HepG2 (cell line): ENCODE measurements around the gene PIANP. TPM values are rescaled to one million over a fixed set of nuclear protein-coding genes. Genes with fewer than 3 reads are reported as not detected.

Experiments used
- EP300 ChIP-seq, 3 experiments: sonication (generic) in 1 of 3; formaldehyde crosslinking in 1 of 3; IDR thresholded peaks; 2 replicates each; pipeline versions ENCODE4 v1.5.1 to v1.6.1; 2011 to 2020; ENCODE audit warnings: low read depth in 2 of 3, low read length in 2 of 3, borderline replicate concordance in 1 of 3, improper control_type of control experiment in 1 of 3, mild to moderate bottlenecking in 1 of 3, missing genetic modification reagents in 1 of 3, moderate library complexity in 1 of 3
- ERF ChIP-seq: IDR thresholded peaks from 2 replicates; pipeline ENCODE4 v1.6.1; 2018; ENCODE audit warnings: missing biosample characterization, missing genetic modification reagents
- GLI4 ChIP-seq: sonication (generic); formaldehyde crosslinking; IDR thresholded peaks from 2 replicates; pipeline ENCODE4 v1.5.1; 2020; ENCODE audit warnings: missing genetic modification reagents, mild to moderate bottlenecking, moderate library complexity, borderline replicate concordance
- IRF9 ChIP-seq: sonication (generic); formaldehyde crosslinking; IDR thresholded peaks from 2 replicates; pipeline ENCODE4 v1.8.0; 2022; ENCODE audit warnings: missing genetic modification reagents, mild to moderate bottlenecking, borderline replicate concordance
- MZF1 ChIP-seq: sonication (generic); formaldehyde crosslinking; IDR thresholded peaks from 2 replicates; pipeline ENCODE4 v1.8.1; 2023; ENCODE audit warnings: mild to moderate bottlenecking, missing genetic modification reagents, borderline replicate concordance
- NFRKB ChIP-seq: fragments of 450-650 bp; IDR thresholded peaks from 2 replicates; pipeline ENCODE4 v1.6.1; 2017
- NONO ChIP-seq, 2 experiments: fragments of 450-650 bp in 1 of 2; sonication (generic) in 1 of 2; formaldehyde crosslinking in 1 of 2; IDR thresholded peaks in 1 of 2; conservative IDR thresholded peaks in 1 of 2; 2 replicates each; pipeline versions ENCODE4 v1.6.1 to v1.8.0; 2017 to 2022; ENCODE audit warnings: mild to moderate bottlenecking in 1 of 2, missing genetic modification reagents in 1 of 2, moderate library complexity in 1 of 2
- TAF1 ChIP-seq: sonication (generic); formaldehyde crosslinking; IDR thresholded peaks from 2 replicates; pipeline ENCODE4 v1.4.0; 2020; ENCODE audit warnings: missing genetic modification reagents
- YY1 ChIP-seq: IDR thresholded peaks from 2 replicates; pipeline ENCODE4 v1.6.1; 2011; ENCODE audit warnings: low read length, low read depth, moderate library complexity, mild to moderate bottlenecking; ENCODE audit not compliant: insufficient read depth, insufficient replicate concordance
- ZGPAT ChIP-seq: IDR thresholded peaks from 2 replicates; pipeline ENCODE4 v1.6.1; 2016; ENCODE audit warnings: mild to moderate bottlenecking
- ZNF136 ChIP-seq: sonication (generic); formaldehyde crosslinking; IDR thresholded peaks from 2 replicates; pipeline ENCODE4 v1.8.1; 2022; ENCODE audit warnings: low read depth, mild to moderate bottlenecking, moderate library complexity, missing genetic modification reagents
- ZNF597 ChIP-seq: sonication (generic); formaldehyde crosslinking; IDR thresholded peaks from 2 replicates; pipeline ENCODE4 v1.5.0; 2020; ENCODE audit warnings: missing genetic modification reagents
- ZNF749 ChIP-seq: sonication (generic); formaldehyde crosslinking; IDR thresholded peaks from 2 replicates; pipeline ENCODE4 v1.8.0; 2022; ENCODE audit warnings: mild to moderate bottlenecking, missing genetic modification reagents, moderate library complexity, borderline replicate concordance
- ZNF790 ChIP-seq: sonication (generic); formaldehyde crosslinking; IDR thresholded peaks from 2 replicates; pipeline ENCODE4 v1.8.0; 2022; ENCODE audit warnings: missing genetic modification reagents, mild to moderate bottlenecking, borderline replicate concordance
- polyA plus RNA-seq, 8 experiments: library from polyadenylated mRNA; depleted of rRNA in 3 of 8; stranded (reverse) in 7 of 8; unstranded in 1 of 8; fragments of >200 nt; fragmentation: Illumina TruSeq in 4 of 8; extraction: Trizol in 4 of 8; gene quantifications; 2 replicates each; pipeline versions ENCODE4 v1.2.1 to v1.2.3, GENCODE V29; 2011 to 2016; ENCODE audit warnings: low read depth in 4 of 8, missing spikeins in 1 of 8, mixed read lengths in 1 of 8; ENCODE audit not compliant: insufficient read depth in 1 of 8
- total RNA-seq, 5 experiments: library from RNA; depleted of rRNA; stranded (reverse); fragments of >200 nt; fragmentation: Illumina TruSeq; extraction: Trizol; gene quantifications; 2 replicates each; pipeline ENCODE4 v1.2.3, GENCODE V29; 2016; ENCODE audit warnings: low read depth in 1 of 5
- TF ChIP-seq, protein P1 (sequence below): sonication (generic); formaldehyde crosslinking; IDR thresholded peaks from 2 replicates; pipeline ENCODE4 v1.9.0; 2021; ENCODE audit warnings: missing genetic modification reagents, mild to moderate bottlenecking, borderline replicate concordance
- TF ChIP-seq, protein P2 (sequence below): sonication (generic); formaldehyde crosslinking; IDR thresholded peaks from 2 replicates; pipeline ENCODE4 v1.4.0; 2020; ENCODE audit warnings: missing genetic modification reagents, mild to moderate bottlenecking, borderline replicate concordance
- TF ChIP-seq, protein P3 (sequence below): sonication (generic); formaldehyde crosslinking; IDR thresholded peaks from 2 replicates; pipeline ENCODE4 v1.5.0; 2020; ENCODE audit warnings: mild to moderate bottlenecking, missing genetic modification reagents, borderline replicate concordance

Gene PIANP
- total and polyA plus RNA-seq, 2 of the 13 experiments (the other 11 are each of a cell fraction or from before 2014, with no cell fraction given): not detected

- TF ChIP-seq ZNF749 (CRISPR knock-in tag) (no peak), EP300 (IDR thresholded peaks at IDR 0.05; ENCODE audit: low read depth in 2 of 2, low read length in 2 of 2) (peak in 1 of 2 experiments; percentile 39; a peak in 2 of 4 replicates), EP300 (CRISPR knock-in tag; IDR thresholded peaks at IDR 0.05; ENCODE audit: borderline replicate concordance) (no peak), MZF1 (no peak), IRF9 (no peak), TAF1 (CRISPR knock-in tag) (no peak; the same call in 1 of the 2 replicates), ERF (CRISPR knock-in tag) (no peak; the same call in none of the 2 replicates), NONO (IDR thresholded peaks at IDR 0.05) (no peak), NONO (CRISPR knock-in tag; conservative IDR thresholded peaks at IDR 0.05) (peak; percentile 75), GLI4 (peak; percentile 47; the same call in 1 of the 2 replicates), YY1 (peak; percentile 96), NFRKB (peak; percentile 51; the same call in 1 of the 2 replicates), ZNF136 (CRISPR knock-in tag) (peak; percentile 68; the same call in 1 of the 2 replicates), ZNF597 (CRISPR knock-in tag) (no peak), ZNF790 (CRISPR knock-in tag) (no peak), ZGPAT (CRISPR knock-in tag) (peak; percentile 91)
- TF ChIP-seq, protein P1, sequence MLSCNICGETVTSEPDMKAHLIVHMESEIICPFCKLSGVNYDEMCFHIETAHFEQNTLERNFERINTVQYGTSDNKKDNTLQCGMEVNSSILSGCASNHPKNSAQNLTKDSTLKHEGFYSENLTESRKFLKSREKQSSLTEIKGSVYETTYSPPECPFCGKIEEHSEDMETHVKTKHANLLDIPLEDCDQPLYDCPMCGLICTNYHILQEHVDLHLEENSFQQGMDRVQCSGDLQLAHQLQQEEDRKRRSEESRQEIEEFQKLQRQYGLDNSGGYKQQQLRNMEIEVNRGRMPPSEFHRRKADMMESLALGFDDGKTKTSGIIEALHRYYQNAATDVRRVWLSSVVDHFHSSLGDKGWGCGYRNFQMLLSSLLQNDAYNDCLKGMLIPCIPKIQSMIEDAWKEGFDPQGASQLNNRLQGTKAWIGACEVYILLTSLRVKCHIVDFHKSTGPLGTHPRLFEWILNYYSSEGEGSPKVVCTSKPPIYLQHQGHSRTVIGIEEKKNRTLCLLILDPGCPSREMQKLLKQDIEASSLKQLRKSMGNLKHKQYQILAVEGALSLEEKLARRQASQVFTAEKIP (CRISPR knock-in tag): no peak
- TF ChIP-seq, protein P2, sequence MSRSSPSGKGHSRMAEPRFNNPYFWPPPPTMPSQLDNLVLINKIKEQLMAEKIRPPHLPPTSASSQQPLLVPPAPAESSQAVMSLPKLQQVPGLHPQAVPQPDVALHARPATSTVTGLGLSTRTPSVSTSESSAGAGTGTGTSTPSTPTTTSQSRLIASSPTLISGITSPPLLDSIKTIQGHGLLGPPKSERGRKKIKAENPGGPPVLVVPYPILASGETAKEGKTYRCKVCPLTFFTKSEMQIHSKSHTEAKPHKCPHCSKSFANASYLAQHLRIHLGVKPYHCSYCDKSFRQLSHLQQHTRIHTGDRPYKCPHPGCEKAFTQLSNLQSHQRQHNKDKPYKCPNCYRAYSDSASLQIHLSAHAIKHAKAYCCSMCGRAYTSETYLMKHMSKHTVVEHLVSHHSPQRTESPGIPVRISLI (CRISPR knock-in tag): peak; percentile 50; the same call in 1 of the 2 replicates
- TF ChIP-seq, protein P3, sequence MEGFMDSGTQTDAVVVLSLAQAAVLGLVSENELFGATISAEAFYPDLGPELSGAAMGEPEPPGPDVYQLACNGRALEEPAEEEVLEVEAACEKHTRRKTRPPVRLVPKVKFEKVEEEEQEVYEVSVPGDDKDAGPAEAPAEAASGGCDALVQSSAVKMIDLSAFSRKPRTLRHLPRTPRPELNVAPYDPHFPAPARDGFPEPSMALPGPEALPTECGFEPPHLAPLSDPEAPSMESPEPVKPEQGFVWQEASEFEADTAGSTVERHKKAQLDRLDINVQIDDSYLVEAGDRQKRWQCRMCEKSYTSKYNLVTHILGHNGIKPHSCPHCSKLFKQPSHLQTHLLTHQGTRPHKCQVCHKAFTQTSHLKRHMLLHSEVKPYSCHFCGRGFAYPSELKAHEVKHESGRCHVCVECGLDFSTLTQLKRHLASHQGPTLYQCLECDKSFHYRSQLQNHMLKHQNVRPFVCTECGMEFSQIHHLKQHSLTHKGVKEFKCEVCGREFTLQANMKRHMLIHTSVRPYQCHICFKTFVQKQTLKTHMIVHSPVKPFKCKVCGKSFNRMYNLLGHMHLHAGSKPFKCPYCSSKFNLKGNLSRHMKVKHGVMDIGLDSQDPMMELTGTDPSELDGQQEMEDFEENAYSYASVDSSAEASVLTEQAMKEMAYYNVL: no peak; the same call in 1 of the 2 replicates
These were observed 37.5 kb downstream of the PIANP start, which contains the start of gene ING4 (continued) for GRCh38 chr12:6662906-6663742.
